Breast epithelium (tissue), 4 donors: ENCODE data around the gene TINCR. TPM values are rescaled to one million over a fixed set of nuclear protein-coding genes. Genes with fewer than 3 reads are reported as not detected.

Experiments
- DNase-seq, 2 donors: peaks; one replicate each; pipeline ENCODE4 v3.0.0-alpha.2; 2019; ENCODE audit warnings: low spot score in 2 of 2
- H3K27ac ChIP-seq, 2 donors: fragments of 200-600 bp; sonication (generic) in 1 of 2; one replicate each; pipeline ENCODE4 v1.5.1; 2016 to 2019; ENCODE audit warnings: mild to moderate bottlenecking in 1 of 2
- H3K27me3 ChIP-seq, 2 donors: fragments of 200-600 bp; sonication (generic) in 1 of 2; one replicate each; pipeline versions ENCODE4 v1.5.1 to v1.6.0; 2017 to 2019; ENCODE audit warnings: control low read depth in 1 of 2, mild to moderate bottlenecking in 1 of 2
- H3K36me3 ChIP-seq: fragments of 200-600 bp; one replicate; pipeline ENCODE4 v1.5.1; 2019
- H3K4me1 ChIP-seq, 2 donors: fragments of 200-600 bp; sonication (generic); one replicate each; pipeline ENCODE4 v1.5.1; 2016 to 2019; ENCODE audit warnings: control low read depth in 1 of 2
- H3K4me3 ChIP-seq, 3 donors: fragments of 200-600 bp; sonication (generic); 1 replicate in 2 of 3; 2 replicates in 1 of 3; pipeline ENCODE4 v1.5.1; 2016 to 2019; ENCODE audit warnings: mild to moderate bottlenecking in 3 of 3, moderate library complexity in 2 of 3
- H3K9me3 ChIP-seq, 2 donors: fragments of 200-600 bp; sonication (generic) in 1 of 2; one replicate each; pipeline ENCODE4 v1.5.1; 2016 to 2019; ENCODE audit warnings: control low read depth in 1 of 2
- CTCF ChIP-seq, 3 donors: fragments of 450-650 bp; IDR thresholded peaks; one replicate each; pipeline ENCODE4 v1.5.1; 2016 to 2017; ENCODE audit warnings: antibody characterized with exemption in 3 of 3, mild to moderate bottlenecking in 3 of 3, moderate library complexity in 3 of 3
- POLR2A ChIP-seq: fragments of 450-650 bp; IDR thresholded peaks from one replicate; pipeline ENCODE4 v1.6.1; 2016; ENCODE audit warnings: antibody characterized with exemption, mild to moderate bottlenecking, moderate library complexity
- POLR2AphosphoS5 ChIP-seq, 3 donors: sonication (generic); formaldehyde crosslinking; IDR thresholded peaks; one replicate each; pipeline ENCODE4 v1.6.1; 2017; ENCODE audit warnings: antibody characterized with exemption in 3 of 3
- intact Hi-C: fragments of 100-400 bp; cut with DNase I; formaldehyde crosslinking; loops from one replicate; pipeline ENCODE4 v1.15.1; 2023; ENCODE audit warnings: low total_unique reads
- total RNA-seq, 3 donors: library from RNA; depleted of rRNA; stranded (reverse); fragments of >200 nt; gene quantifications; one replicate each; pipeline ENCODE4 v1.1.0, GENCODE V29; 2016

Gene TINCR
- total RNA-seq, 3 donors from 2014 or later, result 1.1 to 11.7 (median 1.3) TPM

- H3K27me3 ChIP-seq, result peaks cover 0 to 4% of the 10 kb centered on the region in 2 donors
- DNase-seq, result no peak
- peaks cover 10 to 11% of the 10 kb centered on the region in 2 donors for H3K9me3 ChIP-seq
- no peaks in the 10 kb centered on the region for H3K36me3 ChIP-seq
- no peak overlapping the region for H3K27ac ChIP-seq
- no peaks in the 10 kb centered on the region for H3K4me1 ChIP-seq
- no peak for TF ChIP-seq POLR2A
- TF ChIP-seq POLR2AphosphoS5 (IDR thresholded peaks at IDR 0.05), result no peak
- TF ChIP-seq CTCF (IDR thresholded peaks at IDR 0.05), result no peak
- intact Hi-C loops, result loop anchor here (10.0 kb wide), 1 partner anchor 1005 kb away; the partner anchor contains the start of gene SEMA6B
- H3K4me3 ChIP-seq, result no peak overlapping the region
Measured at GRCh38 chr19:5560156-5560555, 7.6 kb downstream of the TINCR start.

DNA sequence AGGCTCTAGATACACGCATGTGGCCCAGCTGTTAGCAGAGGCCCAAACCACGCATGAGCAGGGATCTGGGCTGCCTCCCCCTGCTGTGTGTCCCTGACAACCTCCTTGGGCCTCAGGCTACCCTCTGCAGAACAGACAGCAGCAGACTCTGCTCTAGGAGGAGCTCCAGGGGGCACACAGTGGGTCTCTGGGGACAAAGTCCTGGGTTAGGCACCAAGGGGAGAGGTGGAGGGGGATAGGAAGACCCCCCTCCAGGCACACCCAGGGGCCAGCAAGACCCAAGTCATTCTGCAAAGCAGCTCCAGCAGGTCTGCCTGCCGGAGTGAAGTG is 8.0 kb downstream of the TINCR start:
- Histone ChIP-seq H3K9me3 (peaks cover 10 to 11% of the 10 kb centered on the region in 2 donors), H3K4me3 (no peak overlapping the region), H3K36me3 (no peaks in the 10 kb centered on the region), H3K27ac (no peak overlapping the region), H3K4me1 (no peaks in the 10 kb centered on the region), H3K27me3 (peaks cover 0 to under 1% of the 10 kb centered on the region in 2 donors)
- no peak for DNase-seq
- TF ChIP-seq CTCF (IDR thresholded peaks at IDR 0.05), result no peak
- TF ChIP-seq POLR2A, result no peak
- no peak for TF ChIP-seq POLR2AphosphoS5 (IDR thresholded peaks at IDR 0.05)
- intact Hi-C loops, result loop anchor here (10.0 kb wide), 1 partner anchor 1005 kb away; the partner anchor contains the start of gene SEMA6B

GRCh38 chr19:5558101-5558621 is 9.6 kb downstream of the TINCR start:
- intact Hi-C loops, result no loop called here

GRCh38 chr19:5557691-5558090 is 10.1 kb downstream of the TINCR start:
- no peak for DNase-seq
- no peaks in the 10 kb centered on the region for H3K4me1 ChIP-seq
- TF ChIP-seq POLR2A (no peak), POLR2AphosphoS5 (IDR thresholded peaks at IDR 0.05) (no peak), CTCF (IDR thresholded peaks at IDR 0.05) (no peak)
- H3K36me3 ChIP-seq, result no peaks in the 10 kb centered on the region
- H3K27me3 ChIP-seq, result no peaks in the 10 kb centered on the region
- intact Hi-C loops, result no loop called here
- H3K27ac ChIP-seq, result no peak overlapping the region
- H3K9me3 ChIP-seq, result peaks cover 10 to 11% of the 10 kb centered on the region in 2 donors
- H3K4me3 ChIP-seq, result no peak overlapping the region

More at GRCh38 chr19:5558101-5558621, 9.6 kb downstream of the TINCR start:
- no peaks in the 10 kb centered on the region for H3K27me3 ChIP-seq
- no peak for TF ChIP-seq POLR2A
- TF ChIP-seq CTCF (IDR thresholded peaks at IDR 0.05), result no peak
- TF ChIP-seq POLR2AphosphoS5 (IDR thresholded peaks at IDR 0.05), result no peak
- no peak for DNase-seq
- peaks cover 10 to 11% of the 10 kb centered on the region in 2 donors for H3K9me3 ChIP-seq
- H3K27ac ChIP-seq, result no peak overlapping the region
- H3K4me1 ChIP-seq, result no peaks in the 10 kb centered on the region
- no peak overlapping the region for H3K4me3 ChIP-seq
- H3K36me3 ChIP-seq, result no peaks in the 10 kb centered on the region

DNA sequence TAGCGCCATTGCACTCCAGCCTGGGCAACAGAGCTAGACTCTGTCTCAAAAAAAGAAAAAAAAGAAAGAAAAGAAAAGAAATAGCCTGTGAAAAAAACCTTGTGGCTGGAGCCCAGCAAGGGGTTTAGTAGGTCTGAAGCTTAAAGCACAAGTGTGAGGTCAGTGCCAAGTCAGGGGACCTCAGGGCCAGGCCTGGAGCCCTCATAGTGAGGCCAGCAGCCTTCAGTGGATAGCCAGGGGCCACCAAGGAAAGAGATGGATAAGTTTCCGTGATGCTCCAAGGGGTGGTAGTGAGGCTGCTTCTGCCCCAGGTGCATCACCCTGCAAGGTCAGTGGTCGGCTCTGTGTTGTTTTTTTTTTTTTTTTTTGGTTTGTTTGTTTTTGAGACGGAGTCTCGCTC is 12.9 kb downstream of the TINCR start:
- Histone ChIP-seq H3K36me3 (no peaks in the 10 kb centered on the region), H3K4me3 (no peak overlapping the region), H3K27me3 (no peaks in the 10 kb centered on the region), H3K9me3 (no peaks in the 10 kb centered on the region), H3K4me1 (no peaks in the 10 kb centered on the region), H3K27ac (no peak overlapping the region)
- DNase-seq, result no peak
- TF ChIP-seq CTCF (IDR thresholded peaks at IDR 0.05) (no peak), POLR2AphosphoS5 (IDR thresholded peaks at IDR 0.05) (no peak), POLR2A (no peak)
- intact Hi-C loops, result no loop called here
